ENCODE results near the gene AEN.
A peak's percentile ranks its signal among the peaks of the same experiment; 100 is the strongest.
"Not testable (repeated sequence)": the region's sequence is repeated elsewhere in the genome, so short reads cannot be mapped to it uniquely, and the experiment has no call there.

AEN gene

DNA sequence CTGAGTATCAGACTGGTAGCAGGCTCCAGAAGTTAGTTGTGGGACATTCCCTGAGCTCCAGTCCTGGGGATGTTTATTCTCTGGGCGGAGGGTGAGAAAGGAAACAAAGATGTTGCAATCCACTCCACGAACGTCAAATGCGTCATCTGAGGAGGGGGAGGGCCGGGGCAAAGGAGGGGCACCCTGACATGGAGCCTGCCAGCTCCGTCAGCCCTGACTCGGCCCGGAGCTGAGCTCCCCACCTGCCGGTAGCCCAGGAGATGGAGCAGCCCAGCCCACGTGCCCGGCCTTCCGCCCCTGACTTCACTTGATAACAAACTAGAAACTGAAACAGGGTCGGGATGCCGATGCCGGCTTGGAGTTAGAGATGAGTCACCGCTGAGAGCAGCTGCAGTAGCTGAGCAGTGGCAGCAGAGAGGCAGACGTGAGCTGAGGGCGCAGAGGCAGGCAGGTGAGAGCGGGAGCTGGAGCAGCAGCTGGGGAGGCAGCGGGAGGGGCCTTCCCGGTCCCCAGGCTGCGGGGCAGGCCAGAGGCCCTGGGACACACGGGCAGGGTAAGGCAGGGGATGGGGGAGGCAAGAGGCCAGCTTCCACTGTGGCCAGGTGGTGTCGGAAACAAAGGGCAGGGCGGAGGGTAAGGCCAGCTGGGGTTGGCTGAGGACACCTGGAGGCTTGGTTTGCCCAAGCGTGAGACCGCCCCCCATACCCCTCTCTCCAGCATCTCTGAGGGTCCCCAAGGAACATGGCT is 17.7 kb downstream of the AEN start, which contains the start of gene ISG20:
Gene ISG20, plus strand, starts transcription at position 391 of the 747 bp plus-strand sequence. Its CDS starts 351 bp downstream, at position 742.
- Histone ChIP-seq H3K4me3 (peak within 1 kb of the TSS; percentile 77), H3K36me3 (ENCODE audit: insufficient read depth, low read length) (no peaks in the 10 kb centered on the region), H3K9ac (ENCODE audit: insufficient read length) (peak within 1 kb of the TSS; percentile 7), H3K27ac (no peak within 1 kb of the TSS), H3K9me3 (ENCODE audit: low read depth, low read length) (no peaks in the 10 kb centered on the region)
- DNase-seq (ENCODE audit: low read depth, low spot score) = no peak
- TF ChIP-seq FOXP2 (optimal IDR thresholded peaks at IDR 0.05; ENCODE audit: control extremely low read depth, extremely low read length, insufficient read depth) (peak; percentile 92), EZH2 (IDR thresholded peaks at IDR 0.05) (no peak), POLR2AphosphoS5 (IDR thresholded peaks at IDR 0.05; ENCODE audit: borderline replicate concordance, low read depth, low read length) (no peak)

- no peak for TF ChIP-seq FOXP2 (optimal IDR thresholded peaks at IDR 0.05; ENCODE audit: control extremely low read depth, extremely low read length, insufficient read depth)
- TF ChIP-seq POLR2AphosphoS5 (IDR thresholded peaks at IDR 0.05; ENCODE audit: borderline replicate concordance, low read depth, low read length) = no peak
- no peak for TF ChIP-seq EZH2 (IDR thresholded peaks at IDR 0.05)
- no peak overlapping the region for H3K27ac ChIP-seq
Observed at GRCh38 chr15:88641959-88642452, 20.9 kb downstream of the AEN start.

DNA sequence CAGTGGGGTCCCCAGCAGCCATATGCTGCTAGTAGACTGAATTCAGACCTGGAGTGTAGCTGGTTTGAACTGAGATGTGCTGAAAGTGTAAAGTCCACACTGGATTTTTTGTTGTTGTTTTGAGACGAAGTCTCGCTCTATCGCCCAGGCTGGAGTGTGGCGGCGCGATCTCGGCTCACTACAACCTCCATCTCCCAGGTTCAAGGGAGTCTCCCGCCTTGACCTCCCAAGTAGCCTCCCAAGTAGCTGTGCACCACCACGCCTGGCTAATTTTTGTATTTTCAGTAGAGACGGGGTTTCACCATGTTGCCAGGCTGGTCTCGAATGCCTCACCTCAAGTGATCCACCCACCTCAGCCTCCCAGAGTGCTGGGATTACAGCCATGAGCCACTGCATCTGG is 21.4 kb downstream of the AEN start:
- H3K4me3 ChIP-seq; H3K27ac ChIP-seq; H3K9me3 ChIP-seq (ENCODE audit: low read depth, low read length); DNase-seq (ENCODE audit: low read depth, low spot score); H3K9ac ChIP-seq (ENCODE audit: insufficient read length); H3K36me3 ChIP-seq (ENCODE audit: insufficient read depth, low read length): not testable (repeated sequence)

More at GRCh38 chr15:88641959-88642452, 20.9 kb downstream of the AEN start:
- H3K4me3 ChIP-seq = no peak overlapping the region
- H3K36me3 ChIP-seq (ENCODE audit: insufficient read depth, low read length) = no peaks in the 10 kb centered on the region
- no peak overlapping the region for H3K9ac ChIP-seq (ENCODE audit: insufficient read length)
- no peak for DNase-seq (ENCODE audit: low read depth, low spot score)
- H3K9me3 ChIP-seq (ENCODE audit: low read depth, low read length) = no peaks in the 10 kb centered on the region

GRCh38 chr15:88644741-88645140 is 23.6 kb downstream of the AEN start:
- Histone ChIP-seq H3K27ac (no peak overlapping the region), H3K9me3 (ENCODE audit: low read depth, low read length) (no peaks in the 10 kb centered on the region), H3K9ac (ENCODE audit: insufficient read length) (no peak overlapping the region)

GRCh38 chr15:88645171-88646087 is 24.3 kb downstream of the AEN start:
- TF ChIP-seq FOXP2 (optimal IDR thresholded peaks at IDR 0.05; ENCODE audit: control extremely low read depth, extremely low read length, insufficient read depth) = no peak
- TF ChIP-seq POLR2AphosphoS5 (IDR thresholded peaks at IDR 0.05; ENCODE audit: borderline replicate concordance, low read depth, low read length) = no peak
- no peak for TF ChIP-seq EZH2 (IDR thresholded peaks at IDR 0.05)
- Histone ChIP-seq H3K9ac (ENCODE audit: insufficient read length) (no peak overlapping the region), H3K36me3 (ENCODE audit: insufficient read depth, low read length) (no peaks in the 10 kb centered on the region)

More at GRCh38 chr15:88644741-88645140, 23.6 kb downstream of the AEN start:
- Histone ChIP-seq H3K36me3 (ENCODE audit: insufficient read depth, low read length) (no peaks in the 10 kb centered on the region), H3K4me3 (no peak overlapping the region)
- no peak for TF ChIP-seq FOXP2 (optimal IDR thresholded peaks at IDR 0.05; ENCODE audit: control extremely low read depth, extremely low read length, insufficient read depth)
- no peak for TF ChIP-seq POLR2AphosphoS5 (IDR thresholded peaks at IDR 0.05; ENCODE audit: borderline replicate concordance, low read depth, low read length)
- no peak for TF ChIP-seq EZH2 (IDR thresholded peaks at IDR 0.05)
- no peak for DNase-seq (ENCODE audit: low read depth, low spot score)

DNA sequence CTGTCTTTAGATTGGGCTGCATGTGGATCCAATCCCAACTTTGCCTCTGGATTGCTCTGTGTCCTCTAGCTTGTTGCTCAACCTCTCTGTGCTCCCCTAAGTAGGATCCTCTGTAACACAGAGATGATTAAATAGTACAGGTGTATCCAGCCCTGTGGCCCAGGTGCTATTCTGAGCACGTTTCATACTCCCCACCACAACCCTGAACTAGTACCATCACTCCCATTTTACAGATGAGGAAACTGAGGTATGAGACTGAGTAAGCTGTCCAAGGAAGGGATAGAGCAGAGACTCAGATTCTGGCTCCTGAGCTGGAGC is 24.9 kb downstream of the AEN start:
- Histone ChIP-seq H3K4me3 (no peak overlapping the region), H3K36me3 (ENCODE audit: insufficient read depth, low read length) (no peaks in the 10 kb centered on the region), H3K27ac (no peak overlapping the region), H3K9me3 (ENCODE audit: low read depth, low read length) (no peaks in the 10 kb centered on the region), H3K9ac (ENCODE audit: insufficient read length) (no peak overlapping the region)
- no peak for TF ChIP-seq FOXP2 (optimal IDR thresholded peaks at IDR 0.05; ENCODE audit: control extremely low read depth, extremely low read length, insufficient read depth)
- no peak for TF ChIP-seq EZH2 (IDR thresholded peaks at IDR 0.05)
- no peak for TF ChIP-seq POLR2AphosphoS5 (IDR thresholded peaks at IDR 0.05; ENCODE audit: borderline replicate concordance, low read depth, low read length)
- no peak for DNase-seq (ENCODE audit: low read depth, low spot score)

More at GRCh38 chr15:88645171-88646087, 24.3 kb downstream of the AEN start:
- no peak for DNase-seq (ENCODE audit: low read depth, low spot score)
- no peak overlapping the region for H3K27ac ChIP-seq
- no peaks in the 10 kb centered on the region for H3K9me3 ChIP-seq (ENCODE audit: low read depth, low read length)
- no peak overlapping the region for H3K4me3 ChIP-seq

- H3K27ac ChIP-seq = no peak overlapping the region
- no peak overlapping the region for H3K9ac ChIP-seq (ENCODE audit: insufficient read length)
- no peak for DNase-seq (ENCODE audit: low read depth, low spot score)
- H3K36me3 ChIP-seq (ENCODE audit: insufficient read depth, low read length) = no peaks in the 10 kb centered on the region
- H3K4me3 ChIP-seq = no peak overlapping the region
- no peaks in the 10 kb centered on the region for H3K9me3 ChIP-seq (ENCODE audit: low read depth, low read length)
- TF ChIP-seq POLR2AphosphoS5 (IDR thresholded peaks at IDR 0.05; ENCODE audit: borderline replicate concordance, low read depth, low read length) (no peak), EZH2 (IDR thresholded peaks at IDR 0.05) (no peak)
Observed at GRCh38 chr15:88646951-88647350, 25.8 kb downstream of the AEN start.

- H3K27ac ChIP-seq = no peak overlapping the region
- no peaks in the 10 kb centered on the region for H3K9me3 ChIP-seq (ENCODE audit: low read depth, low read length)
- H3K36me3 ChIP-seq (ENCODE audit: insufficient read depth, low read length) = no peaks in the 10 kb centered on the region
- no peak overlapping the region for H3K9ac ChIP-seq (ENCODE audit: insufficient read length)
- H3K4me3 ChIP-seq = no peak overlapping the region
- DNase-seq (ENCODE audit: low read depth, low spot score) = no peak
- TF ChIP-seq FOXP2 (optimal IDR thresholded peaks at IDR 0.05; ENCODE audit: control extremely low read depth, extremely low read length, insufficient read depth) (no peak), EZH2 (IDR thresholded peaks at IDR 0.05) (no peak), POLR2AphosphoS5 (IDR thresholded peaks at IDR 0.05; ENCODE audit: borderline replicate concordance, low read depth, low read length) (no peak)
Observed at GRCh38 chr15:88647351-88648105, 26.4 kb downstream of the AEN start.
